ENCODE measurements around the gene LIN7A. TPM values are rescaled to one million over a fixed set of nuclear protein-coding genes. Genes with fewer than 3 reads are reported as not detected.
A peak's percentile ranks its signal among the peaks of the same experiment; 100 is the strongest.

Gene LIN7A
- total RNA-seq, 1 donor, result 6.5 TPM

- H3K36me3 ChIP-seq (ENCODE audit: insufficient read depth, low read length), result no peaks in the 10 kb centered on the region
- no peaks in the 10 kb centered on the region for H3K27me3 ChIP-seq (ENCODE audit: insufficient read depth, low read length)
- no peaks in the 10 kb centered on the region for H3K9me3 ChIP-seq (ENCODE audit: low read depth, low read length)
- H4K20me1 ChIP-seq (ENCODE audit: insufficient read depth, low read length), result no peaks in the 10 kb centered on the region
- TF ChIP-seq CTCF (IDR thresholded peaks at IDR 0.05; ENCODE audit: extremely low read depth, low read depth, low read length), result no peak
- no peak overlapping the region for H2AFZ ChIP-seq (ENCODE audit: low read length)
- no peaks in the 10 kb centered on the region for H3K79me2 ChIP-seq (ENCODE audit: insufficient read depth, low read length)
- no peak overlapping the region for H3K4me2 ChIP-seq (ENCODE audit: insufficient read depth, low read length)
- no peak overlapping the region for H3K27ac ChIP-seq (ENCODE audit: low read depth, low read length)
- DNase-seq (ENCODE audit: insufficient read length, low spot score, missing footprints), result no peak
- H3K4me3 ChIP-seq (ENCODE audit: insufficient read depth, low read length), result no peak overlapping the region
- H3K4me1 ChIP-seq (ENCODE audit: insufficient read depth, low read length), result peaks cover 41% of the 10 kb centered on the region
Observed at GRCh38 chr12:80858356-80858755, 79.4 kb downstream of the LIN7A start.

- H3K4me1 ChIP-seq (ENCODE audit: insufficient read depth, low read length), result peaks cover 33% of the 10 kb centered on the region
- H3K27me3 ChIP-seq (ENCODE audit: insufficient read depth, low read length), result no peaks in the 10 kb centered on the region
- H3K9me3 ChIP-seq (ENCODE audit: low read depth, low read length), result no peaks in the 10 kb centered on the region
- peak; percentile 57 for DNase-seq (ENCODE audit: insufficient read length, low spot score, missing footprints)
- H3K4me2 ChIP-seq (ENCODE audit: insufficient read depth, low read length), result no peak overlapping the region
- TF ChIP-seq CTCF (IDR thresholded peaks at IDR 0.05; ENCODE audit: extremely low read depth, low read depth, low read length), result no peak
- H3K4me3 ChIP-seq (ENCODE audit: insufficient read depth, low read length), result no peak overlapping the region
- H3K27ac ChIP-seq (ENCODE audit: low read depth, low read length), result peak overlapping the region; percentile 7
- no peaks in the 10 kb centered on the region for H4K20me1 ChIP-seq (ENCODE audit: insufficient read depth, low read length)
- H2AFZ ChIP-seq (ENCODE audit: low read length), result peak overlapping the region; percentile 17
- H3K79me2 ChIP-seq (ENCODE audit: insufficient read depth, low read length), result no peaks in the 10 kb centered on the region
- no peaks in the 10 kb centered on the region for H3K36me3 ChIP-seq (ENCODE audit: insufficient read depth, low read length)
Observed at GRCh38 chr12:80857311-80857710, 80.4 kb downstream of the LIN7A start.

GRCh38 chr12:80849337-80849736 lies 88.4 kb downstream of the LIN7A start:
- DNase-seq (ENCODE audit: insufficient read length, low spot score, missing footprints), result no peak
- Histone ChIP-seq H3K4me2 (ENCODE audit: insufficient read depth, low read length) (no peak overlapping the region), H3K27me3 (ENCODE audit: insufficient read depth, low read length) (no peaks in the 10 kb centered on the region), H3K4me1 (ENCODE audit: insufficient read depth, low read length) (no peaks in the 10 kb centered on the region), H4K20me1 (ENCODE audit: insufficient read depth, low read length) (no peaks in the 10 kb centered on the region), H3K36me3 (ENCODE audit: insufficient read depth, low read length) (no peaks in the 10 kb centered on the region), H3K9me3 (ENCODE audit: low read depth, low read length) (no peaks in the 10 kb centered on the region), H3K79me2 (ENCODE audit: insufficient read depth, low read length) (no peaks in the 10 kb centered on the region), H3K27ac (ENCODE audit: low read depth, low read length) (no peak overlapping the region), H3K4me3 (ENCODE audit: insufficient read depth, low read length) (no peak overlapping the region), H2AFZ (ENCODE audit: low read length) (no peak overlapping the region)
- TF ChIP-seq CTCF (IDR thresholded peaks at IDR 0.05; ENCODE audit: extremely low read depth, low read depth, low read length), result no peak

GRCh38 chr12:80848858-80849257 lies 88.9 kb downstream of the LIN7A start:
- no peaks in the 10 kb centered on the region for H3K27me3 ChIP-seq (ENCODE audit: insufficient read depth, low read length)
- no peak overlapping the region for H3K4me3 ChIP-seq (ENCODE audit: insufficient read depth, low read length)
- no peak for DNase-seq (ENCODE audit: insufficient read length, low spot score, missing footprints)
- H3K4me1 ChIP-seq (ENCODE audit: insufficient read depth, low read length), result no peaks in the 10 kb centered on the region
- no peak overlapping the region for H3K4me2 ChIP-seq (ENCODE audit: insufficient read depth, low read length)
- no peaks in the 10 kb centered on the region for H3K79me2 ChIP-seq (ENCODE audit: insufficient read depth, low read length)
- TF ChIP-seq CTCF (IDR thresholded peaks at IDR 0.05; ENCODE audit: extremely low read depth, low read depth, low read length), result no peak
- no peaks in the 10 kb centered on the region for H4K20me1 ChIP-seq (ENCODE audit: insufficient read depth, low read length)
- no peaks in the 10 kb centered on the region for H3K36me3 ChIP-seq (ENCODE audit: insufficient read depth, low read length)
- no peak overlapping the region for H2AFZ ChIP-seq (ENCODE audit: low read length)
- no peaks in the 10 kb centered on the region for H3K9me3 ChIP-seq (ENCODE audit: low read depth, low read length)
- H3K27ac ChIP-seq (ENCODE audit: low read depth, low read length), result no peak overlapping the region
